HTR-8/SVneo (cell line): ENCODE data around the gene ZNF396.

Experiments
- DNase-seq: peaks from one replicate; pipeline ENCODE4 v3.0.0; 2011; ENCODE audit warnings: low spot score, mixed read lengths; ENCODE audit not compliant: insufficient read length
- FAIRE-seq: peaks from 2 replicates; lab custom pipeline; 2011; peaks lifted over from hg19 to GRCh38; lab: Jason Lieb, UNC

Gene ZNF396

GRCh38 chr18:35376742-35377695 is at the start of gene ZNF396:
TSS of gene ZNF396 (minus strand) at chr18:35377337. CDS start at chr18:35374292, 3,045 bp downstream.
- peak; percentile 25 for DNase-seq
- no peak for FAIRE-seq

GRCh38 chr18:35426786-35427185 is 49.6 kb upstream of the ZNF396 start:
- FAIRE-seq (no peak), DNase-seq (no peak)

- DNase-seq = no peak
- no peak for FAIRE-seq
These were observed 47.2 kb upstream of the ZNF396 start for GRCh38 chr18:35424356-35424755.

GRCh38 chr18:35422237-35422636 is 45.1 kb upstream of the ZNF396 start:
- FAIRE-seq = no peak
- no peak for DNase-seq

- FAIRE-seq = no peak
These were observed 41.5 kb upstream of the ZNF396 start for GRCh38 chr18:35418610-35419009.

GRCh38 chr18:35417223-35417622 is 40.1 kb upstream of the ZNF396 start:
- FAIRE-seq (no peak), DNase-seq (no peak)

More at GRCh38 chr18:35418610-35419009, 41.5 kb upstream of the ZNF396 start:
- no peak for DNase-seq

GRCh38 chr18:35415511-35416073 is 38.5 kb upstream of the ZNF396 start:
- no peak for DNase-seq
- no peak for FAIRE-seq

- DNase-seq (no peak), FAIRE-seq (no peak)
These were observed 36.0 kb upstream of the ZNF396 start for GRCh38 chr18:35413163-35413511.

- DNase-seq = no peak
- FAIRE-seq = no peak
These were observed 34.7 kb upstream of the ZNF396 start for GRCh38 chr18:35411625-35412351.

GRCh38 chr18:35410561-35410960 is 33.4 kb upstream of the ZNF396 start:
- DNase-seq = no peak
- no peak for FAIRE-seq

- DNase-seq (no peak), FAIRE-seq (no peak)
These were observed 32.8 kb upstream of the ZNF396 start for GRCh38 chr18:35409911-35410310.

- FAIRE-seq (no peak), DNase-seq (no peak)
These were observed 31.7 kb upstream of the ZNF396 start for GRCh38 chr18:35408843-35409261.

- FAIRE-seq (no peak), DNase-seq (peak; percentile 29)
These were observed 30.8 kb upstream of the ZNF396 start for GRCh38 chr18:35407871-35408481.

- no peak for DNase-seq
- FAIRE-seq = no peak
These were observed 29.5 kb upstream of the ZNF396 start for GRCh38 chr18:35406666-35407065.

- no peak for DNase-seq
- no peak for FAIRE-seq
These were observed 20.8 kb upstream of the ZNF396 start for GRCh38 chr18:35397976-35398375.

GRCh38 chr18:35393716-35394115 is 16.6 kb upstream of the ZNF396 start:
- DNase-seq (no peak), FAIRE-seq (no peak)

GRCh38 chr18:35392375-35392774 is 15.2 kb upstream of the ZNF396 start:
- FAIRE-seq (no peak), DNase-seq (no peak)

GRCh38 chr18:35390951-35391700 is 14.0 kb upstream of the ZNF396 start:
- DNase-seq (no peak), FAIRE-seq (no peak)

- FAIRE-seq (no peak), DNase-seq (no peak)
These were observed 12.0 kb upstream of the ZNF396 start for GRCh38 chr18:35389095-35389618.
